HFFc6 (cell line): ENCODE data around the gene PPP2R5A. TPM values are rescaled to one million over a fixed set of nuclear protein-coding genes. Genes with fewer than 3 reads are reported as not detected.
A peak's percentile ranks its signal among the peaks of the same experiment; 100 is the strongest.

Experiments
- DNase-seq: peaks from one replicate; pipeline ENCODE4 v3.0.0-alpha.2; 2018
- H3K27ac Mint-ChIP-seq: 2 replicates; pipeline ENCODE4 v1.8.0; 2020; ENCODE audit warnings: mild to moderate bottlenecking, mixed read lengths
- H3K27me3 Mint-ChIP-seq: 2 replicates; pipeline ENCODE4 v1.8.0; 2021; ENCODE audit warnings: mild to moderate bottlenecking, moderate library complexity, mixed read lengths; ENCODE audit not compliant: insufficient read depth
- H3K36me3 Mint-ChIP-seq: 2 replicates; pipeline ENCODE4 v1.8.0; 2021; ENCODE audit warnings: low read depth, mixed read lengths
- H3K4me1 Mint-ChIP-seq: 2 replicates; pipeline ENCODE4 v1.8.0; 2020; ENCODE audit warnings: low read depth, mixed read lengths
- H3K4me3 Mint-ChIP-seq: 2 replicates; pipeline ENCODE4 v1.8.0; 2020; ENCODE audit warnings: mild to moderate bottlenecking, moderate library complexity, mixed read lengths
- H3K9me3 Mint-ChIP-seq: 2 replicates; pipeline ENCODE4 v1.8.0; 2020; ENCODE audit warnings: mild to moderate bottlenecking, mixed read lengths
- CTCF ChIP-seq: fragments of 200-600 bp; sonication (generic); IDR thresholded peaks from 2 replicates; pipeline ENCODE4 v1.5.0; 2021; ENCODE audit warnings: antibody characterized with exemption, mild to moderate bottlenecking
- total RNA-seq, 6 experiments: library from RNA; stranded (reverse); fragmentation: NEBNext Ultra II Directional; extraction: Animal tissue kit (Norgen Biotek cat#: 25700); gene quantifications; 2 replicates in 1 of 6; 3 replicates in 5 of 6; pipeline ENCODE4 v1.2.3, GENCODE V29; 2021

Gene PPP2R5A
- total RNA-seq, 6 experiments from 2014 or later, result 15.2 to 19.5 (median 17.8) TPM

GRCh38 chr1:212291505-212292134, 6.4 kb downstream of the PPP2R5A start:
- Mint-ChIP-seq H3K9me3 (no peaks in the 10 kb centered on the region), H3K36me3 (no peaks in the 10 kb centered on the region), H3K27me3 (no peaks in the 10 kb centered on the region), H3K4me1 (peaks cover 63% of the 10 kb centered on the region), H3K4me3 (no peak overlapping the region), H3K27ac (no peak overlapping the region)
- TF ChIP-seq CTCF, result peak; percentile 78
- peak; percentile 32 for DNase-seq

GRCh38 chr1:212292250-212293105, 7.3 kb downstream of the PPP2R5A start:
- no peak overlapping the region for H3K4me3 Mint-ChIP-seq
- peaks cover 58% of the 10 kb centered on the region for H3K4me1 Mint-ChIP-seq
- no peaks in the 10 kb centered on the region for H3K9me3 Mint-ChIP-seq
- H3K36me3 Mint-ChIP-seq, result no peaks in the 10 kb centered on the region
- no peak overlapping the region for H3K27ac Mint-ChIP-seq
- H3K27me3 Mint-ChIP-seq, result no peaks in the 10 kb centered on the region
- no peak for TF ChIP-seq CTCF
- no peak for DNase-seq

GRCh38 chr1:212293579-212293978, 8.4 kb downstream of the PPP2R5A start:
- no peaks in the 10 kb centered on the region for H3K27me3 Mint-ChIP-seq
- no peaks in the 10 kb centered on the region for H3K9me3 Mint-ChIP-seq
- no peak overlapping the region for H3K27ac Mint-ChIP-seq
- DNase-seq, result no peak
- peaks cover 52% of the 10 kb centered on the region for H3K4me1 Mint-ChIP-seq
- peak; percentile 57 for TF ChIP-seq CTCF
- H3K36me3 Mint-ChIP-seq, result no peaks in the 10 kb centered on the region
- H3K4me3 Mint-ChIP-seq, result no peak overlapping the region

- H3K27me3 Mint-ChIP-seq, result no peaks in the 10 kb centered on the region
- H3K27ac Mint-ChIP-seq, result no peak overlapping the region
- no peak for DNase-seq
- TF ChIP-seq CTCF, result no peak
- H3K9me3 Mint-ChIP-seq, result no peaks in the 10 kb centered on the region
- peaks cover 40% of the 10 kb centered on the region for H3K4me1 Mint-ChIP-seq
- H3K4me3 Mint-ChIP-seq, result no peak overlapping the region
- H3K36me3 Mint-ChIP-seq, result no peaks in the 10 kb centered on the region
Observed at GRCh38 chr1:212294983-212295382, 9.8 kb downstream of the PPP2R5A start.

- H3K36me3 Mint-ChIP-seq, result no peaks in the 10 kb centered on the region
Observed at GRCh38 chr1:212295579-212295978, 10.4 kb downstream of the PPP2R5A start.

More at GRCh38 chr1:212295579-212295978, 10.4 kb downstream of the PPP2R5A start:
- DNase-seq, result no peak
- no peaks in the 10 kb centered on the region for H3K9me3 Mint-ChIP-seq
- H3K27me3 Mint-ChIP-seq, result no peaks in the 10 kb centered on the region
- H3K4me3 Mint-ChIP-seq, result no peak overlapping the region
- peaks cover 34% of the 10 kb centered on the region for H3K4me1 Mint-ChIP-seq
- no peak overlapping the region for H3K27ac Mint-ChIP-seq
- TF ChIP-seq CTCF, result no peak
